ENCODE results near the gene RFX7. TPM values are rescaled to one million over a fixed set of nuclear protein-coding genes. Genes with fewer than 3 reads are reported as not detected.
"Not testable (repeated sequence)": the region's sequence is repeated elsewhere in the genome, so short reads cannot be mapped to it uniquely, and the experiment has no call there.

The RFX7 gene
- total RNA-seq, 2 donors from 2014 or later: 9.9 to 10.1 TPM

DNA sequence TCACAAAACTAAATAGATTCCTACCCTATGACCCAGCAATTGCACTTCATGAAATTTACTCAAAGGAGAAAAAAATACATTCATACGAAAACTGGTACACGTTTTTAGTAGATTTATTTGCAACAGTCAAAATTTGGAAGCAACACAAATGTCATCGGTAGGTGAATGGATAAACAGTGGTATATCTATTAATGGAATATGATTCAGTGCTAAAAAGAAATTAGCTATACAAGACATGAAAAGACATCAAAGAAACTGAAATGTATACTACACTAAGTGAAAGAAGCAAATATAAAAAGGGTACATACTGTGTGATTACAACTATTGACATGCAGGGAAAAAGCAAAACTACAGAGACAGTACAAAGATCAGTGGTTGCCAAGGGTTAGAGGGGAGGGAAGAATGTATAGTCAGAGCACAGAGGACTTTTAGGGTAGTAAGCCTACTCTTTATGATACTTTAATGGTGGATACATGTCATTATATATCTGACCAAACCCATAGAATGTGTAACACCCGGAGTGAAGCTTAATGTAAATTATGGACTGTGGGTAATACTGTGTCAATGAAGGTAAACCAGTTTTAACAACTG is 31.6 kb downstream of the RFX7 start:
- DNase-seq (ENCODE audit: low spot score): no peak
- intact Hi-C loops (cut with DNase I): no loop called here

DNA sequence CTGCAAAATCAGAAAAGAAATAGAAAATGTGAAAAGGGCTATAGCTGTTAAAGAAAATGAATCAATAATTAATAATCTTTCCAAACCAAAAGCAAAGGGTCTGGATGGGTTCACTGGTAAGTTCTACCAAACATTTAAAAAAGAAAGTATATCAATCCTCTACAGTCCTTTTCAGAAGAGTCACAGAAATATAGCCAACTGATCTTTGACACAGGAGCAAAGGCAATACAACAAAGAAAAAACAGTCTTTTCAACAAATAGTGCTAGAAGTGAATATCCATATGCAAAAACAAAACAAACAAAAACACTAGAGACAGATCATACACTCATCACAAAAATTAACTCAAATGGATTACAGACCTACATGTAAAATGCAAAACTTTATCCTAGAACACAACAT is 32.6 kb downstream of the RFX7 start:
- intact Hi-C loops (cut with DNase I): no loop called here
- DNase-seq (ENCODE audit: low spot score): no peak

DNA sequence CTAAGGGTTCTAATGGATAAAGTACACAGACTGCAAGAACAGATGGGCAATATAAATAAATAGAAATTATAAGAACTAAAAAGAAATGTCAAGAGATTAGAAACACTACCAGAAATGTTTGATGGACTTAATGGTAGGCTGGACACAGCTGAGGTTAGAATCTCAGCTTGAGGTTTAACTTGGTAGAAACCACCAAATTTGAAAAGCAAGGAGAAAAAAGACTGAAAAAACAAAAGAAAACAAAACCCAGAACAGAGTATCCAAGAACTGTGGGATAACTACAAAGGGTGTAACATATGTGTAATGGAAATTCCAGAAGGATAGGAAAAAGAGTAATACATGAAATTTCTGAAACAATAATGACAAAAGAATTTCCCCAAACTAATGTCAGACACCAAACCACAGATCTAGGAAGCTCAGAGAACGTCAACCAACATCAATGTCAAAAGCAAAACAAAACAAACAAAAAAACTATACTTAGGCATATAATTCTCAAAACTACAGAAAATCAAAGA is 35.0 kb downstream of the RFX7 start:
- intact Hi-C loops (cut with DNase I): no loop called here
- no peak for DNase-seq (ENCODE audit: low spot score)

DNA sequence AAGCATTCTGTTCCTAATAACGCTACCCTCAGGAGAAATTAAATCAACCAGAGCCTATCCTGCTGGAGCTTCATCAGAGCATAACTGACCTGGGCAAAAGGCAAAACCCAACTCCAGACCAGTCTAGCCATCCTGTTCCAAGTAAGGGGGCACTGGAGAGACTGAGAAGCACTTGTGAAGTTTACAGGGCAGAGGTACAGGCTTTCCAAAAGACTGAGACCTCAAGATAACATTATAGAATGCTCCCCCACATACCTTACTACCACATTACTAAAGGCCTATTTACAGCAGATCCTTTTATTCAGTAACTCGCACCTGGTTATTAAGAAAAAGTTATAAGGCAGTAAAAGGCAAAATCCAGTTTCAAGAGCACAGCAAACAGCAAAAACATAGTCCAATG is 35.5 kb downstream of the RFX7 start:
- DNase-seq (ENCODE audit: low spot score): no peak
- intact Hi-C loops (cut with DNase I): no loop called here

DNA sequence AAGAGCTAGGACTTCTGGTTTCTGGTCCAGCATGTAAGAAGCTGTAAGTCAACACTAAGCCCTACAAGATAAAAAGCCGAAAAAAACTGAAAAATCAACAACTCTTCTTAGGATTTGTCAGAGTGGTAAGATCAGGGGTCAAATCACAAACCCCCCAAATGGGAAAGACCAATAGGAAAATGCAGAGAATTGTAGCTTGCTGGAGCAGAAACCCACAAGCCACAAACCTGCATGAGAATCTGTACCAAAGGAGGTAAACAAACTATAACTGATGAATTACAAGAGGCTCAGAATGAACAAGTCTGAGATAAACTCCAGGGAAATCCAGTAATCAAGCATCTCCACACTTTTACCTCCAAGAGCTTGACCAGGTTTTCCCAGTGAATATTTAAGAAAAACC is 36.0 kb downstream of the RFX7 start:
- DNase-seq (ENCODE audit: low spot score): no peak
- intact Hi-C loops (cut with DNase I): no loop called here

DNA sequence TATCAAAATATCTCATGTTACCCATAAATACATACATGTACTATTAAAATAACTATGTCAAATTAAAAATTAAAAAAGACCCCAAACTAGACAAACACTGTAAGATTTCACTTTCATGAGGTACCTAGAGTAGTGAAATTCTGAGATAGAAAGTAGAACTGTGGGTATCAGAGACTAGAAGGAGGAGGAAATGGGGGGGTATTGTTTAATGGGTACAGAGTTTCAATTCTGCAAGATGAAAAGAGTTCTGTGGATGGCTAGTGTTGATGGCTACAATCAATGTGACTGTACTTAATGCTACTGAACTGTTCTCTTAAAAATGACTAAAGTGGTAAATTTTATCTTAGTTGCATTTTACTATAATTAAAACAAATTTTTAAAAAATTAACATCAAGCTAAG is 36.6 kb downstream of the RFX7 start:
- intact Hi-C loops (cut with DNase I): no loop called here
- no peak for DNase-seq (ENCODE audit: low spot score)

DNA sequence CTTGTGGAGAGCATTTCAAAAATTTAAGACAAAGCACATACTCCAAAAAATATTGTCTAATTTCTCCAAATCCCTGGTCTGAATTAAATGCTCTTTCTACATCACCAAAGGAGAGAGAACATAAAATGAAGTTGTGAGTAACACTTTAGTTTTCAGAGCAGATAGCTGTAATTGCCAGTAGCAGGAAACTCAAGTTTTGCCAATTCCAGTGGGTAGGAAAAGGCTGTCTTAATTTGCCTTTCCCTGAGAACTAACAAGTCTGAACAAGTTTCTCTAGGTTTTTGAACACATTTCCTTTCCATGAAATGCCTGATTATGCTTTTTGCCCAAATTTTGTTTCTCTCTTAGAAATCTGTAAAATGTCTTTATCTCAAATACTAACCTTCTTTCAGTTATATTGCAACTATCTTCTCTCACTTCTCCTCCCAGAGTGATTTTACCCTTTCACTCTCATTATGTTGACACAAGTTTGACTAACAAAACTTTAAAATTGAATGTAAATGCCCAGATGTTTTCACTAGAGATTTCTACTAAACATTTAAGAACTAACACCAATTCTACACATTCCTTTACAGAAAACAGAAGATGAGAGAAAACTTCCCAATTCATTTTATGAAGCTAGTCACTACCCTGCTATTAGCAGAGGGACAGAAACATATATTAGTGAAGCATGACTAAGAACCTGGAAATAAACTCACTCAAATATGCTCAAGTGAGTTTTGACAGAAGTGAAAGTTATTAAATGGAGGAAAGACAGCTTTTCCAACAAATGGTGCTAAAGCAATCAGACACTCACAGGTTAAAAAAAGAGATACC is 38.4 kb downstream of the RFX7 start:
- intact Hi-C loops (cut with DNase I): no loop called here
- DNase-seq (ENCODE audit: low spot score): no peak

DNA sequence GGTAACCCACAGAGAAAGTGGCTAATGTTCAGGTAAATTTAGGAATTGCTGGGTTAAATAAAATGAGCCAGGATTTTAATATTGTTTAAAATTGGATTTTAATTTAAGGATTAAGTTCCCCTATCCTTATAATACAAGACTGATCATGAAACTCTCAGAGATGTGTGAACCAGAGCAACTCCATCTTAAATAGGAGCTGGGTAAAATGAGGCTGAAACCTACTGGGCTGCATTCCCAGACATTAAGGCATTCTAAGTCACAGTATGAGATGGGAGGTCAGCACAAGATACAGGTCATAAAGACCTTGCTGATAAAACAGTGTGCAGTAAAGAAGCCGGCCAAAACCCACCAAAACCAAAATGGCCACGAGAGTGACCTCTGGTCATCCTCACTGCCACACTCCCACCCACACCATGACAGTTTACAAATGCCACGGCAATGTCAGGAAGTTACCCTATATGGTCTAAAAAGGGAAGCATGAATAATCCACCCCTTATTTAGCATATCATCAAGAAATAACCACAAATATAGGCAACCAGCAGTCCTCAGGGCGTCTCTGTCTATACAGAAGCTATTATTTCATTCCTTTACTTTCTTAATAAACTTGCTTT is 40.3 kb downstream of the RFX7 start:
- intact Hi-C loops (cut with DNase I); DNase-seq (ENCODE audit: low spot score): not testable (repeated sequence)

DNA sequence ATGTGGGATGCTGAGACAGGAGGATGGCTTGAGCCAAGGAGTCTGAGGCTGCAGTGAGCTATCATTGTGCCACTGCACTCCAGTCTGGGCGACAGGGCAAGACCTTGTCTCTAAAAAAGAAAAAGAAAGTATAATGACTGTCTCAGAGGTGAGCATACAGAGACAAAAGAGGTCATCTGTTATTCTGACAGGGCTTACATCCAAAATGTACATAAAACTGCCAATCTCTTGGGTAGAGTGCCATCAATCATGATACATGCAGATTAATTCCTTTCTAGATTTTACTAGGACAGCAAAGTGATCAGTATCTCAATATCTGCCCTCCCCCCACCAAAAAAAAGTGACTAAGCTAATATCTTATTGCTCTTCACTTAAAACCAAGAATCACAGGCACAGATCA is 41.0 kb downstream of the RFX7 start:
- no peak for DNase-seq (ENCODE audit: low spot score)
- intact Hi-C loops (cut with DNase I): no loop called here

DNA sequence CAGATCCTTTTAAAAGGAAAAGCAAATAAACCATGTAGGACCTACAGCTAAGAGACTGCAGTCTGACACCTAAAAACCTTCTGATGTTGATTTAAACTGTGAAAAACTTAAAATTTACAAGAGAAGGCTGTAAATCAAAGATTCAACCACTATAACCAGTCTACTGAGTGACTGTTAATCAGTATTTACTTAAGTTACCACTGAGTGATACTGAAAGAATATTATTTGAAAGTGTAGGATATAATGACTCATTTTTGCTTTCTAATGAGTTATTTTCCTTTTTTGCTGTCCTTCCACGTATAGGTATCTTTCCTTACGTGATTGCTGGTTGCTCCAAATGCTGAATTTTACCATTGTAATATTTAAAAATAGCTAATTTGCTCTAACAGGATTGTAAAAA is 44.6 kb downstream of the RFX7 start:
- intact Hi-C loops (cut with DNase I): no loop called here
- no peak for DNase-seq (ENCODE audit: low spot score)

DNA sequence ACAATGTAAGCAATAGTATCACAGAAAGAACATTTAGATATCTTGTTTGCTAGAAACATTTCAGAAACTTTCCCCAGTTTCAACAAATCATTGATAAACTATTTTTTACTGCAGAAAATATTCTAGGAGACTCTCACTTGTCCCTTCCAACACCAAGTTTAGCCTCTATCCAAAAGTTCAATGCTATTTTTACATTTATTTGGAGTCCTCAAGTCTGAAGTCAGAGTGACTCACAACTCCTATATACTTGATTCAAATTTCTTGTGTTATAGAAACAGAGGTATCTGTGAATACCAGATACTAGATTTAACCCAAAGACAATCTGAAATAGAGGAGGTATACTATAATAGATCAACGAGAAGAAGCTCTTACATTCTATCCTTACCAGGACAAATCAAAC is 49.6 kb downstream of the RFX7 start:
- no peak for DNase-seq (ENCODE audit: low spot score)
- intact Hi-C loops (cut with DNase I): no loop called here

DNA sequence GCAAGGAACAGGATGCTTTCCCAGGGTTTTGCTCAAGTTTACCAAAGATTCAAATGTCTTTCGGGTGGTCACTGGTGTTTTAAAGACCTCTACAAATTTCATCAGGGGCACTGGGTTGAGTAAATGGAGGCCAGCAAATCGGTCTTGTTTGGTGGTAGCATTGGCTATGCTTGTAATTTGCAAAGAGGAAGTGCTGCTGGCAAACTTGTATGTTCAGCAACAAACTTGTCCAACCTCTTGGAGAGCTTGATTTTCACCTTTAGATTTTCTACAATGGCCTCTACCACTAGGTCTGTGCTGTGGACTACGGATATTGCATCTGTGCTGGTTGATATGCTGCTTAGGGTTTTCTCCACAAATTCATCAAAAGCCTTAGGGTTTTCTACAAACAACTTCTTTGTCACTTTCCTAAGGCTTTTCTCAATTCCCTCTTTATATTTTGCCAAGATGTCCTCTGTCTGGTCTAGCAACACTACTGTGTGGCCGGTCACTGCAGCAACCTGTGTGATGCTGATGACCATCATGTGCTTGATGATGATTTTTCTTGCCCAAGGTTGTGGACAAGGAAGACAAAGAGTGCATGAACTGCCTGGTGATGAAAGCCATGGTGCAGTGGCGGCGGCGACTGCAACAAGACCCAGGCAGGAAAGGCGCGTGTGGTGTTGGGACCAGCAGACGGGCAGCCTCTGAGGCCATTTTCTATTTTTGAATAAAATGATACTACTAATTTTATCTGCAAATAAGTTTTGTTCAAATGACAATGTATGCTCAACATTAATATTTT is 50.8 kb downstream of the RFX7 start:
- no peak for DNase-seq (ENCODE audit: low spot score)
- intact Hi-C loops (cut with DNase I): no loop called here

DNA sequence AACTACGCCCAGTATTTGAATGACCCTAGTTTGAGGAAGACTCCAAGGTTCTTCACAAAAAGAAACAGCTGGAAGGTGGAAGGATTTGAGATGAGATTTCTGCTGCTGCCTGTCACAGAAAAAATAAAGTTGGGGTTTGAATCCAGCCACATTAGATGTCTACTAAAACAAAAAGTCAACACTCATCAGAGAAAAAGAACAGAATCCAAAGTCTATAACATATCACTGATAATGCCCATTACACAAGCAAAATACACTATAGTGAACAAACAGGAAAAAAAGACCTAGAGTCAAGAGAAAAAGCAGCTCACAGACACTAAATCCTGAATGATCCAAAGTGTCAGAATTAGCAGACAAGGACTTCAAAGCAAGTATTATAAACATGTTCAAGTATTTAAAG is 56.0 kb downstream of the RFX7 start:
- no peak for DNase-seq (ENCODE audit: low spot score)
- intact Hi-C loops (cut with DNase I): no loop called here

DNA sequence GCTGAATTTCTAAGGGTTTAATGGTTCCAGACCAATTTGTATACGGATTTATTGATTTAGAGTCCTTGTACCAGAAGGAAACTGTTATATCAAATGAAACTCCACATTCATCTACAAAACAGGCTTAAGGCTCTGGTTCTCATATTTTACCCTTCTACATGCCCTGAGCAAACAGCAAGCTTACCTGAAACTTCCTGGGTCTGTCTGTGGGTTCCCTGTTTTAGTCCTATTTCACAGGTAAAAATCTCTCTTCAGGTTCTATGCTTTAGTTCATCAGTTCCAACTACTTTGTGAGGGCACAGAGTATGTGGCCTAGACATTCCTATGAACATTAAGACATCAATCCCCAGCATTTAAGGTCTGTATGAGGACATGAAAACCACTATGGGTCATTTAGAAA is 57.7 kb downstream of the RFX7 start:
- intact Hi-C loops (cut with DNase I): no loop called here
- DNase-seq (ENCODE audit: low spot score): no peak

DNA sequence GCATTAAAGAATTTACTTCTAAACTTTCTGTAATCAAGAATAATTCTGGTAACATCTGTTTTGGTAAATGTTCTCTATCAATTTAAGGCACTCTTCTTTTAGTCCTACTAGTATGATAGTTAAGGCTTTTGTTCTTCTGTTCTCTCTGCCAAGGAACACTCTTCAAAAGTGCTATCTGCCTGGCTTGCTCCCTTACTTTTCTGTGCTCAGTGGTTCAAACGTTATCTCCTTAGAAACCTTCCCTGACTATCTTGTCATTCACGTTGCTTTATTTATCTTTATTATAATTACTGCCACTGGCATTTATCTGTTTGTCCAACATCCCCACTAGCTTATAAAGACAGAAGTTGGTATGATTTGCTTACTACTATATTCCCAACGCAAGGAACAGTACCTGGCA is 59.2 kb downstream of the RFX7 start:
- DNase-seq (ENCODE audit: low spot score): no peak
- intact Hi-C loops (cut with DNase I): no loop called here

DNA sequence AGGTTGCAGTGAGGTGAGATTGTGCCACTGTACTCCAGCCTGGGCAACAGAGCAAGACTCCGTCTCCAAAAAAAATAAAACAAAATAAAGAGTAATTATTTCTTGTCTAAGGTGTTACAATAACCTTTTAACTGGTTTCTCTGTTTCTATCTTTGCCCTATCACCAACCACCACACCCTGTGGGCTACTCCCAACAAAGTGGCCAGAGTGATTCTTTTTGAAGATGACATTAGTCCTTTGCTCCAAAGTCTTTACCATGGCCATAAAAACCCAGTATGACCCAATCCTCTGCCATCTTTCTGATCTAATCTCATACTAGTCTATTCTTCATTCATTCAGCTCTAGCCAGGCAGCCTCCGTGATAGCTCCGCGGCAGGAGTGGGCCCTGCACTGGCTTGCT is 62.8 kb downstream of the RFX7 start:
- intact Hi-C loops (cut with DNase I): no loop called here
- DNase-seq (ENCODE audit: low spot score): no peak

DNA sequence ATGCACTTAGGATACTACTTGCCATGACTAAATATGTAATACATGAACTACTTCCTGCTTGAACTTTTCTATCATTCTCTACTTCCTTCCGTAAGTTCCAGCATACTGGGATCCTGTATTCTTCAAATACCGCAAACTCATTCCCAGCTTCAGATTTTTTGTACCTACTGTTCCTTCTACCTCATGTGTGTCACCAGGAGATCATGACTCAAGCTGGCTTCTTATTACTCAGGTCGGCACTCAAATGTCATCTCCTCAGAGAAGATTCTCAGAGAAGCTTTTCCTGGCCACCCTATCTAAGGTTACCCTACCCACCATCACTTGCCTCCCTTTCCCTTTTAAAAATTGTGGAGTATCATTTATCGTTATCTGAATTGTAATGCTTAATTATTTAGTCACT is 66.7 kb downstream of the RFX7 start:
- intact Hi-C loops (cut with DNase I): no loop called here
- DNase-seq (ENCODE audit: low spot score): no peak

DNA sequence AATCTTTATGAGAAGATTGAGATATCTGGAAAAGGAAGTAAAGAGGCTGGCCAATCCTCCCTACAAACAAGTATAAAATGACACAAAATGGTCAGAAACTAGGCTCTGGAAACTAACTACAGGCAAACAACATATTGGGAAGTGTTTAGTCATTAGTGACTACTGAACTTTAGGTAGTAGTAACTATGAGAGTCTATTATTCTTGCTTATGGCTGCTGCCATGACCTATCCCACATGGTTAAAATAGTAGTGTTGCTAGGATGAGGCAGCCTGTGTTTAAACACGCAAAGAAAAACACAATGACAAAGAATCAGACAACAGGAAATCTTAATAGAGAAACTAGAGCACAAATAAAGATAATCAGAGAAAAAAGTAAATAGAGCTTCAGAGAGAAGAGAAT is 67.9 kb downstream of the RFX7 start:
- intact Hi-C loops (cut with DNase I): no loop called here
- no peak for DNase-seq (ENCODE audit: low spot score)

DNA sequence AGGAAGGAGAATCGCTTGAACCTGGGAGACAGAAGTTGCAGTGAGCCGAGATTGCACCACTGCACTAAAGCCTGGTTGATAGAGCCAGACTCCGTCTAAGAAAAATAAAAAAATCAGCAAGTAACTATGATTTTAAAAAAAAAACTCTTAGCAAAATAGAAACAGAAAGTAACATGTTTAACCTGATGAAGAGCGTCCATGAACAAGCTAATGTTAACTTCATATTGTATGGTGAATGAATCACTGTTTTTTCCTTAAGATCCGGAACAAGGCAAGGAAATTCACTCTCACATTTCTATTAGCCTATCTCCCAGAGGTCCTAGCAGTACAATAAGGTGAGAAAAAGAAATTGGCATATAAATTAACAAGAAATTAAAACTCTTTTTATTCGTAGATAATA is 69.0 kb downstream of the RFX7 start:
- no peak for DNase-seq (ENCODE audit: low spot score)
- intact Hi-C loops (cut with DNase I): no loop called here

DNA sequence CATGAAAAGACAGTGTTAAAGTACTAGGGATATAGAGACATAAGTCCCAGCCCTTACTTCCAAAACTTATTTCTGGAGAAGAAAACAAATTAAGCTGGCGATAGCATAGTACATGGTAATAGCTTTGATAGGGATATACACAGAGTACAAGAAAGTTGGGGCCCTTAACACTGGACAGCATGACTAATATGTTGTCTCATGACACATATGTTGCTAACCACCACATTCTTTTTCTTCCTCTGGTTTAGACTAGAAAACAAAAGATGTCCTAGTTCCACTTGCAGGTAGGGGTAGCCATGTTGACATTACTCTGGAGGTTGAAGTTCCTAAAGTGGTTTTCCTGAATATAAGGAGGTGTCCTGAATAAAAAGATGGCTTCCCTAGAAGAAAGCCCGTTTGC is 75.3 kb downstream of the RFX7 start:
- intact Hi-C loops (cut with DNase I): no loop called here
- no peak for DNase-seq (ENCODE audit: low spot score)

All from posterior vena cava (tissue), 2 donors.